GM19463 (cell line): Measurements from ENCODE around the gene MTUS2.
"Not testable (repeated sequence)": the region's sequence is repeated elsewhere in the genome, so short reads cannot be mapped to it uniquely, and the experiment has no call there.

Experiments used
- ATAC-seq: cut with Tn5 transposase; IDR thresholded peaks from one replicate; pipeline ENCODE4 v1.9.1; 2021; ENCODE audit warnings: mild to moderate bottlenecking, moderate library complexity; ENCODE audit not compliant: unreplicated experiment

Gene MTUS2

GRCh38 chr13:28955264-28955966 is 135.3 kb downstream of the MTUS2 start:
- ATAC-seq, result no peak

- ATAC-seq, result no peak
These were observed 137.9 kb downstream of the MTUS2 start for GRCh38 chr13:28958018-28958417.

DNA sequence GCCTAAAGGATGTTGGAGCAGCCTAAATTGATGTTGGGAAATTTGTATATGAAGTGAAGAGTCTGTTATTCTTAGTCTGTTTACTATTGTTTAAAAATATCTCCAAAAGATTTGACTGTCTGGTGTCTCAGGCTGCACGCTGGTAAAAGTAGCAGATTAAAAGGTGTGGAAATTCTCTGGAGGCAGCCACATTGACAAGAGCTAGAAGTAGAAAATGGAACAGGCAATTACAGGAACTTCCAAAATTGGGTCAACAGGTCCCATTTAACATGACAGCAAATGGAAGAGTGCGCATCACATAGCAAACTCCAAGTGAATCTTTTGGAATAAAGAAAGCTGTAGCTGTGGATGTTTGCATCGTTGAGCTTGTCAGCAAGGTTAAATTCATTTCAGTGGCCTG is 138.3 kb downstream of the MTUS2 start:
- no peak for ATAC-seq

DNA sequence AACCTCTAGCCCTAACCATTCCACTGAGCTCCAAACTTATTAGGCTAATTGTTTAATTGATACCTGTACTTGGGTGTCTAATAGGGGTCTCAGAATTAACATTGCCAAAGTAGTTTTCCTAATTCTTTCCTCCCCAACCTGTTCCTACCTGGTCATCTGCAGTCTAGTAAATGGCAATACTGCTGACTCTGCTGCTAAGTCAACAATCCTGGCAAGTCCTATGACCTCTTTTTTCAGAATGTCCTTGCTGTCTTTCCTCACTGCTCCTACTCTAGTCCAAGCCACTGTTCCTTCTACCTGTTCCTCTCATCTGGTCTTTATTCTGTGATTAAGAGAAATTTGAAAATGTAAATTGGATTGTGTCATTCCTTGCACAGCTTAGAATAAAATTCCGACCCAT is 143.9 kb downstream of the MTUS2 start:
- ATAC-seq, result no peak

- no peak for ATAC-seq
These were observed 144.7 kb downstream of the MTUS2 start for GRCh38 chr13:28964803-28965202.

DNA sequence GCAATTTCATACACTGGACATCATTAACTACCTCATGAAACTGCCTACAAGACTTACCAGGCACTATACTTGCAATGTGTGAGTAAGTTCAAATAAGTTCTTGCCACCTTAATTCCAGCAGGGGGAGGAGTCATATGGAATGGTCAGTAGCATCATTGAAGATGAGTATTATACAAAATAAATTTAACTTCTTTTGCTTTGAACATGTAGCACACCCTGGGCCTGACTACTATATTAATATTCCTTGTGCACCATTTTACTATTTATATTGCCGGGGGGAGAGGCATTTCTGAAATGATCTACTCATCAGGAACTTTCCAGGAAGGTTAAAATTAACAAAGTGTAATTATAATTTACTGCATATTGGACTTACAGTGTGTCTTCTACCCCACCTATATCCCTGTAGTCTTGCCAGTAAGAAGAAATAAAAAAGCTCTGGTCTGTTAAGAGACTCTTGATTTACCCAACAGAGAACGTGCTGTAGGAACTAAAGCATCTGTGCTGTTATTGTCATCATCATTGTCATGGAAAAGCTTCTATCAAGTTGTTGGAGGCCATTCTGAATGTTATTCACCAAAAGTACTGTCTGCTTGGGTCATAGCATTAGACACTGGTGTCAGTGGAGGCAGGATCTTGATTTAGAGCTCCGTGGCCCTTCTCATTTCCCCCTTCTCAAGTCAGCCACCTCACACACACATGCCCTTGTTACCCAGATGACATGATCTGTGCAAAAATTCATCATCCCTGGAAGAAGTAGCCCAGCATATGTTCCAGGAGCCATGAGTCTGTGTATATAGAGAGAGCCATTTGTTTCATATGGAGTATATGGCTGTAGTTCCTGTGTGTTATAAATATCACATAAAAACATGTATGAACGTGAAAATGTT is 147.1 kb downstream of the MTUS2 start:
- ATAC-seq, result no peak

DNA sequence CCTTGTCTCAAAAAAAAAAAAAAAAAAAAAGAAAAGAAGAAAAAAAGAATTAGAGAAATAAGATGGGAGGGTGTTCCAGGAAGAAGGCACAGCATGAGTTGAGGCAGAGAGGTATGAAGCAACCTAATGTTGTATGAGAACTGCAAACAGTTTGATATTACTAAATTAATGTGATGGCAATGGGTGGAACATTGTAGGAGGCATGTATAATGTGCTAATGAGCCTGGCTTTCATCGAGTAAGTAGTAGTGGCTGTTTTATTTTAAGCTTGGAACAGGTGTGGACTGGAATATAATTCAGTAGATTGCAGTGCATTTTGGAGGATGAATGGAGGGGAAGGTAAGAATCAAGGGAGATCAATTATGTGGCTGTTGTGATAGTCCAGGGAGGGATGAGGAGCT is 156.1 kb downstream of the MTUS2 start:
- no peak for ATAC-seq

- ATAC-seq, result no peak
These were observed 156.5 kb downstream of the MTUS2 start for GRCh38 chr13:28976636-28977035.

- ATAC-seq, result no peak
These were observed 158.4 kb downstream of the MTUS2 start for GRCh38 chr13:28978574-28978973.

- no peak for ATAC-seq
These were observed 161.4 kb downstream of the MTUS2 start for GRCh38 chr13:28981530-28981929.

DNA sequence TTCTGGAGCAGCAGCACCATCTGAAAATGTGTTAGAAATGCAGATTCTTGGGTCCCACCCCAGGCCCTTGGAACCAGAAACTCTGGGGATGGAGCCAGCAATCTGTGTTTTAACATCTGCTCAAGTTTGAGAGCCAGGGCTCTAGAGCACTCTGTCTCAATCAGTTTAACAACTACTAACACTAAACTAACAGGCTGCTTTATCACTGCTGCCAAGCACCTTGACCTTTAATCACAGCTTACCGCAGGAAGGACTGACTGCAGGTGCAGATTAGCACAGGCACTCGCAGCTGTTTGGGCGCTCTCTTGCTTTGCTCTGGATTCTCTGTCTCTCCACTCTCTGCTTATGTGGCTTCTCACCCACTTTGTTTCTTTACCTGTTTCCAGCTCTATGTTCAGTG is 163.5 kb downstream of the MTUS2 start:
- no peak for ATAC-seq

DNA sequence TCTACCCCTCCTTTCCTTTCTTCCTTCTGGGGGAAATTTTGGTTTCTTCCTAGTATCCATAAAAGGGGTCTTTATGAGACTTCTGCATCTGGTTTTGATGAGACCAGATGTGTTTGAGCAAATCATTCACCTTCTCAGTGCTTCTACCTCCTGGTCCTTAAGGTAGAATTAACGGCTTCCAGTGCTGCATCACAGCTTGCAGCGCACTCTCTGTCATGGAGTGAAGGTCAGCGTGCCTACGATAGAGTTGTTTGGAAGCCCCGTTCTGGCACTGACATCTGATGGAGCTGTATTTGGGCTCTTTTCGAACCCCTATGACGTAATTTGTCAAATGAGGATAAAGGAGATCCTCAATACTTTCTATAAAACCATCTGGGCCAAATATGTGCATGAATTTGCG is 164.2 kb downstream of the MTUS2 start:
- no peak for ATAC-seq

DNA sequence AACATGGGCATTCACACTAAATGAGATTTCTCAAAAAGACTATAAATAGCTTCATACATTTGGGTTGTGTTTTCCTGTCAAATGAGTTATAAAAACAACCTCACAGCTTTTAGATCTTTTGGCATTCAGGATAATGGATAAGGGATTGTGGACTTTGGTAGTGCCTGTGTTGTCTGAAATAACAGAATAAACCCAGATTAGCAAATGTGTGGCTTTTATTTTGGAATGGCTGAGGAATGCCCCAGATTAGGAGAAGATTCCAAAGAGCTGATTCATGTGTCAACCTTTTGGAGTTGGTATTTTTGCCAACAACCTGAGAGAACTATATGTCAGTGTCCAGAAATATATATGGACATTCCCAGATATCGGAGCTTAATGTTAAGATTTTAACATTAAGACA is 164.7 kb downstream of the MTUS2 start:
- no peak for ATAC-seq

DNA sequence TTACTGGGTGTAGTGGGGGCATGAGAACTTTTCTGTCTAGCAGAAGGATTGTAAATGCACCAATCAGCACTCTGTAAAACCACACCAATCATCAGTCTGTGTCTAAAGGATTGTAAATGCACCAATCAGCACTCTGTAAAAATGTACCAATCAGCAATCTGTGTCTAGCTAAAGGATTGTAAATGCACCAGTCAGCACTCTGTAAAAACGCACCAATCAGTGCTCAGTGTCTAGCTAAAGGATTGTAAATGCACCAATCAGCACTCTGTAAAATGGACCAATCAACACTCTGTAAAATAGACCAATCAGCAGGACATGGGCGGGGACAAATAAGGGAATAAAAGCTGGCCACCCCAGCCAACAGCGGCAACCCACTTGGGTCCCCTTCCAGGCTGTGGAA is 170.2 kb downstream of the MTUS2 start:
- not testable (repeated sequence) for ATAC-seq

- ATAC-seq, result no peak
These were observed 171.6 kb downstream of the MTUS2 start for GRCh38 chr13:28991764-28992163.

DNA sequence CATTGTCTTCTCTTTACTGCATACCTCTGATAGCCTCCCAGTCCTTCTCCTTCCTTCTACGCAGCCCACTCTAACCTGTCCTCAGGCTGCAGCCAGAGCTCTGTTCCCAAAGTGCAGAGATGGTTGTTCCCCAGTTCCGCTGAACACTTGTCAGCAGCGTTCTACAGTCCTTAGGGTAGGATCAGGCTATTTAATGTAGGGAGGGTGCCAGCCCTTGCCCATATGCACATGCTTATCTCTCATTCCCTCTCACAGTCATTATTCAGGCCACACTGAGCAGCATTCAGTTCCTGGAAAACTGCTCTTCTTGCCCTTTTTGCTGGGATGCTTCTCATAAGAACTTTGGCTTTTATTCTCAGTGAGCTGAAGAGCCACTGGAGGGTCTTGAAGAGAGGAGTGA is 180.7 kb downstream of the MTUS2 start:
- no peak for ATAC-seq

- ATAC-seq, result no peak
These were observed 185.1 kb downstream of the MTUS2 start for GRCh38 chr13:29005035-29005762.

DNA sequence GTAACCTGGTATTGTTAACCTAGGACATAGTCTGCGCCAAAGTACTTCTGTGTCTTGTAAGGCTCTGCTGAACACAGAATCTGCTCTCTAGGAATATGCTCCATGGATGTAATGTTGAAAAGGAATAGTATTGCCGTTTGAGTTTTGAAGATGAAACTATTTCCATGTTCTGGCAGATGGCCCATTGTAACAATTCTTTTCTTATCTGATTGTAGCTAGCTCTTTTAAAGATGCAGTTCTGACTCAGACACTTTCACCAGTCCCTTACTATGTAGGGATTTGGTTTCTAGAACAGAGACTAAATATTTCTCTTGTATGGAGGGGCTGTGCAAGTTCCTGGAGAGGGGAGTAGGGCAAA is 185.6 kb downstream of the MTUS2 start:
- no peak for ATAC-seq

DNA sequence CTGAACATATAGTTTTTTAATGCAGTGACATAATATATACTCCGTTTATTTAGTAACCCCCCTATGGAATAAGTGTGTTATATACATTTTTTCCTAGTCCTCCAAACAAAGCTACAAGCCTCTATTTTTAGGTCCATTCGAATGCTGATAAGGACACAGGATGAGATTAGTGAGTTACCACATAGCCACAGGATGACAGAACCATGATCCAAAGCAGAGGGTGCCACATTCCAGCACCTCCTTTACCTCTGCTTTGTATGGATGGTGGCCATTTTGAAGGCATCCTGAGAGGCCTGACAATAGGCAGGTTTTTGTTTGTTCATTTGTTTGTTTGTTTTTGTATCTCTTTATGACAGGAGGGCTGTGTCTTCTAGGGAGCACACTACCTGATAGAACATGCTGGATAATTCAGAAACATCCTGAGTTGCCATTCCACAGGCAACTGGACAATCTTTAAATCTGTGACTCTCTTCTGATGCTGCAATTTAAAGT is 186.3 kb downstream of the MTUS2 start:
- no peak for ATAC-seq

DNA sequence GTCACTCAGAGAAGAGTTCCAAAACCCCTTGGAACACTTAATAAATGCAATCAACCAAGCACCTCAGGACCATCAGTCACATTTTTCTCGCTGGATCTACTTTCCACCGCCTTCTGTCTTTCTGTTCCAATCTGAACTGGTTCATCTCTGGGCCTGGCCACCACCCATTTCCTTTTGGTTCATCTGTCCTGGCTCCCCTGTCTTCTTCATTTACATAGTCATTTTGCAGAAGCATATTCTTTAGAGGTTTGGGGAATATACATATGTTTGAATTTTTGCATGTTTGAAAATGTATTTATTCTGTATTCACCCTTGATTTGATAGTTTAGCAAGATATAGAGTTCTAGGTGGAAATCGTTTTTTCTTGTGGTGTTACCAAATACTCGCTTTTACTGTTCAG is 188.2 kb downstream of the MTUS2 start:
- no peak for ATAC-seq

- ATAC-seq, result no peak
These were observed 200.2 kb downstream of the MTUS2 start for GRCh38 chr13:29020314-29020713.

DNA sequence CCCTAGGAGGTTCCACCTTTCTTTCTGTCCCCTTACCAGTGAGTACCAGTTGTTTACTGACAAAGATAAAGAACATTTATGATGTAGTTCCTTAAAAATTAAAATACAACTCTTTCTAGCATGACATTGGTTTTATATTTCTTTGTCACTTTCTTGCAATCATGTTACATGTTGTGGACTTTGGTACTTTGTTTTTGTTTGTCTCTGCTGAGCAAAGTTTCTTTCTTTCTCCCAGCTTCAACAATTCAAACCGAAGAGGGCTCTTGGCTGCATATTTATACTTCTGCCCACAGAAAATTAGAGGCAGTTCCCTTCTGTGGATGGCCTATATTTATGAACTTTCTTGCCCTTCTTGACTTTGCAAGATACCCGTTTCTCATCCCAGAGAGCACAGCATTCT is 201.2 kb downstream of the MTUS2 start:
- ATAC-seq, result no peak
